GM21367 (cell line): Measurements from ENCODE around the gene IVD.
"Not testable (repeated sequence)": the region's sequence is repeated elsewhere in the genome, so short reads cannot be mapped to it uniquely, and the experiment has no call there.

ENCODE experiments used
- ATAC-seq: cut with Tn5 transposase; IDR thresholded peaks from one replicate; pipeline ENCODE4 v1.9.1; 2021; ENCODE audit not compliant: unreplicated experiment

The IVD gene

GRCh38 chr15:40437752-40438687 lies 32.4 kb downstream of the IVD start:
- ATAC-seq = no peak

DNA sequence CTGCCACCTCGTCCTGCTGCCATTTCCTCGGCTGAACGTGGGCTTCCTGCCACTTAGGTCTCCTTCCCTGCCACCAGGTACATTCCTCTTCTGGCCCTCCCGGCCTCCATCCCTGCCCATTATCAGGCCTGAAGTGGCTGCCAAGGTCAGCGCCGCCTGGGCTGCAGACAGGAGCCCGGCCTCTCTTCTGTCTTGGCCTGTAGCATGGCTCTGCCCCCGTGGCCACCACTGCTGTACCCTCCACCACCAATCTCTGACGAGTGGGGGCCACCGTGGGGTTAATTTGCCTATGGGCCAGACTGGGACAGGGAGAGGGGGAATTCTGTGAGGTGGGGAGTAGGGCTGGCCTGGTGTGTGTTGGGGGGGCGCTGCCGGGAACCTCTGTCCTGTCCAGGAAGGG lies 33.1 kb downstream of the IVD start:
- no peak for ATAC-seq

DNA sequence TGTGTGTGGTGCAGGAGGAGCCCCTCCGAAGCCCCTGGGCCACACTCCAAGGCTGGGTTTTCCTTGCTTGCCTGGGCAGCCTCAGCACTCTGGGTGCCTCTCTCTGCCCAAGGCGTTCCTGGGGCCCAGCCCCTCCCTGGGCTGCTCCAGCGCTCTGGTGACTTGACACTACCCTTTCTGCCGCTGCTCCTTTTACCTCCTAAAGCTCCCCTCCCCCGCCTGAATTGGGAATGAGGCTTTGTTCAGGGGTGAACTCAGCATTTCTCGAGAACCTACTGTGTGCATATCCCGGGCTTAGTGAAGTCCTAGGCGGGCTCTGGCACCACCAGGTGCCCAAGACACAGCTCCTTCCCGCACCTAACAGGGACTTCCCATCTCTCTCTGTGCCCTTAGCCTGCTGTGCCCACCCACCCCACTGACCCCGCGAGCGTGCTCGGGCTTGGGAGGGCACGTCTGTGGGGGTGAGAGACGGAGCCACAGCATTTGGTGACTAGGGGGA lies 33.9 kb downstream of the IVD start:
- no peak for ATAC-seq

DNA sequence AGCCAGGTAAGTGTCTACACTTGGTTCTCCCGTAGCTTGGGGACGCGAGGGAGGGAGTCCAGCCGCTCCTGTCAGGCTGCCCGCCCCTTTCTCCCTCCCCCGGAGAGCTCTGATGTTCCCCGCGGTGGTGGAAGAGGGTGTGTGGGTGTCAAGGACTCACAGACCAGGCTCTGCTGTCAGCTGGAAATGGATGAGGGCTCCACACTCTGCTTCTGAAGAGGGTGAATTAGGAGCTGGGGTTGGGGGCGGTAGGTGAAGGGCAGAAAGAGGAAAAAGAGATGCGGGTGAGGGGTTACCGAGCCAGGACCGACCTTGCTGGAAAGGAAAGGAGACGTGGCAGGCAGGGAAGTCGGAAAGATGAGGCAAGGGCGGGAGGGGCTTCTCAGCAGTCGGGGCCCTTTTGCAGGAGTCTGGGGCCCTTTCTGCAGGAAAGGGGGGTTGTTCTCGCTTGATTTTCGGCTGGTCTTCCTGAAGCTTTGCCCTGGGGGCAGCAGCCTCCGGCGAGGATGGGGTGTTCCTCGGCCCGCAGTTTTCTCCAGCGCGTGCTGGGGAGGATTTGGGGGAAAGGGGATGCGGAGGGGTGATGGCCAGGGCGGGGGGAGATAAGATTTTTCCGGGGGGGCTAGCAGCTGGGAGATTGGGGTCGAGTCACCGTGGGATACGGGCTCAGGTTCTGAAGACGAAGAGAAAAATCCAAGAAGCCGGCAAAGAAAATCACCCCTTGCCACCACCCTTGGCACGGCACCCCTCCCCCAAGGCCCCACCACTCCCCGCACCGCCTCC lies 34.6 kb downstream of the IVD start:
- no peak for ATAC-seq

GRCh38 chr15:40440743-40441564 lies 35.4 kb downstream of the IVD start, which contains the start of gene BAHD1:
Gene BAHD1, plus strand, starts transcription at chr15:40440953. Its CDS starts 17,512 bp downstream, at chr15:40458465.
- peak; percentile 81 for ATAC-seq

DNA sequence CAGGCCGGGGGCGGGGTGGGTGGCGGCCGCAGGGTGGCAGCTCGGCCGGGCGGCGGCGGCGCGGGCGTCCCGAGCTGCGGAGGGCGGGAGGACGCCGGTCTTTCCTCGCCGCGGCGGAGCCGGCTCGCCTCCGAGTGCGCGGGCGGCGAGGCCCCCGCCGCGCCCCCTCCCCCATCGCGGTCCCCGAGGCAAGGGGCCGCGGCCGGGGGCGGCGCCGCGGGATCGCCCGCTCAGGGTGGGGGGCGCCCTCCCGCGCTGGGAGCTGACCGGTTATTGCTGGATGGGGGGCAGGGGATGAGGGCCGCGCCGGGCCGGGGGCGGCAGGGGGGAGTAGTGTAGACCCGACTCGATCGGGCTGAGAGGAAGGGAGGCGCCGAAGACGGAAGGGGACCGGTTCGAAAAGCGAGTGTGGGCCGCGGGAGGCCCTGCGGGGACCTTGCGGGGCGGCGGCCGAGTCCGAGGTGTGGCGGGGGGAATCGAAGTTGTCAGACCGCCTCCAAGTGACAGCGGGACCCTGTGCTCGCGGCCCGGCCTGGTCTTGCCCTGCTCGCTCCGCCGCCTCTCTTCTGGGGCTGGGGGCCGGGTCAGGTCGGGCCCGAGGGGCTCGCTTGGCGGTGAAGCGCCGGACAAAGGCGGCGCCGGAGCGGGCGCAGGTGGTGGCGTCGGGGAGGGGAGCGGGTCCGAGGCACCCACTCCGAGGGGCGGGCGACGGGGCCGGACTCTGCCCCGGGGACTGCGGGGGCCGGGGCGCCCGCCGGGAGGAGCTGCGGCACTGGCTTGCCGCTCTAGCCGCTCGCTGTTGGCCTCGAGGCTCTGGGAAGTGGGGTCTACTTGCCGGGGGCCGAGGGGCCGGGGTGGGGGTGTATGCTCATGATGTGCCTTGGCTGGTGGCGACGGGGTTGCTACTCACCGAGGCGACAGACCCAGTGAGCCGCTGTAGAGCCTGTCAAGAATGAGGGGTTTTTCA lies 36.3 kb downstream of the IVD start:
- ATAC-seq = no peak

GRCh38 chr15:40443255-40443654 lies 37.7 kb downstream of the IVD start:
- no peak for ATAC-seq

- ATAC-seq = no peak
Observed at GRCh38 chr15:40443846-40444245, 38.3 kb downstream of the IVD start.

DNA sequence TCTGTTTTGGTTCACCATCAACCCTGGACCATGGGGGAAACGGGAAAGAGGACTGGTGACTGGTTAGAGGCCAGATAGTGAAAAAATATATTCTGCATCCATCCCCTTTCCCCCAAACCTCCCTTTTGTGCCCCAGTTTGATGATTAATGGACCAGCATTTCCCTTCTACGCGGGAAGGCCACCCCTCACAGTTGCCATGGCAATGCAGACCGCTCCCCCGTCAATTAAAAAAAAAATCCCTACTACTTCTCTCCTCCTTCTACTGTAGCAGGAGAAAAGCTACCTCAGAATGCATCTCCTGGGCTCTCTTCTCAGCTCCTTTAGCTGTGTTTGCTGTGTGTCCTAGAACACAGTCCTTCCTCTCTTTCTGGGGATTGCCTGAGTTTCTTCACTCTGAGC lies 39.1 kb downstream of the IVD start:
- no peak for ATAC-seq

GRCh38 chr15:40445421-40445922 lies 39.9 kb downstream of the IVD start:
- ATAC-seq = no peak

DNA sequence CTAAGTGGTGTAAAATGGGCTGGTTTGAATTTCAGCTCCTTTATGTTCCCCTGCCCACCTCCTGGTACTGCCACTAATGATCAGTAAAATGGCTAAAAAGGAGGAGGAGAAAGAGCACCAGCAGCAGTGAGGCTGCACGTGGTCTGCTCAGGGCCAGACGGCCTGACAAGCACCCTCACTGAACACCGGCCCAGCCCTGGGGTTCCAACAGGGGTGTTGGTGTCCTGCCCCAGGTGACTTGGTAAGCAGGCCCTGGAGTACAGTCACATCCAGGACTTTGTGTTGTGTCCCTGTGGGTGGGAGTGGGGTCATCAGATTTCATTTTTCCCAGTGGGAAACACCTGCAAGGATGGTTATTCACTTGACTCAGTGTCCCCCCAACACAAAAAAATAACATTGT lies 40.5 kb downstream of the IVD start:
- no peak for ATAC-seq

DNA sequence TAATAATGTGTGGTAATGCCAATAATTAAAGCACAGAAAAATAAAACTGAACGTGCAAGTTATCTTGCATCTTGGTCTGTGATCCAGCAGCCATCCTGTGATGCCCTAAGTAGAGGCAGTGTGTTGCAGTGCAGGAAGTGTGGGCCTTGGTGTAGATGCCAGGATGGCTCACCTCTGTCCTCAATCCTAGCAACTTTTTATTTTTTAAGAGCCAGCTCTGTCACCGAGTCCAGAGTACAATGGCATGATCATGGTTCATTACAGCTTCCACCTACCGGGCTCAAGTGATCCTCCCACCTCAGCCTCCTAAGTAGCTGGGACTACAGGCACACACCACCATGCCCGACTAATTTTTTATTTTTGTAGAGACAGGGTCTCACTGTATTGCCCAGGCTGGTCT lies 42.8 kb downstream of the IVD start:
- no peak for ATAC-seq

GRCh38 chr15:40449275-40449674 lies 43.7 kb downstream of the IVD start:
- ATAC-seq = no peak

GRCh38 chr15:40450047-40450446 lies 44.5 kb downstream of the IVD start:
- no peak for ATAC-seq

DNA sequence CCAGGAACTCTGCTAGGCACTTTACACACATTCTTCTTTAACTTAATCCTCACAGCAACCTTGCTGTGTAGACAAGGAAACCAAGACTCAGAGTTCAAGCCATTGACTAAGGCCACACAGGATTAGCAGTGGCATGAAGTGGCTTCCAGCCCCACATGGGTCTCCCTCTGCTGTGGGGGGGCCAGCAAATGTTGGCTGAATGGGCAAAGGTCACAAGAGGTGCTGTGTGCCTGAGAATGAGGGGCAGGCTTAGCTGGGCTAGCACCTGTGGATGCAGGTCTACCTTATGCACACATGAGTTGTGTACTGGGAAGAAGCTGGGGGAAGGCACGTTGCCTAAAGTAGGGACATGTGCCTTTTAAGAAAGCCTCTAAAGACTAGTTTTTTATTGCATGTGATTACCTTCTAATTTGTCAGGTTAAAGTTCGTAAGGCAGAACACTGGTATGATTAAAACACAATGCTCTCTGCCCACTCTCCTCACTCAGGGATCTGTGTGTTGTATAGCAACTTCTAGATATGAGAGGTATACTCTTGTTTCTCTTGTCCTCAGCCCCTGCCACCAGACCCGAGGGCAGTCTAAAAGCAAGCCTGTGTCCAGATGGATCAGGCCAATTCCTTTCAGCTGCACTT lies 46.0 kb downstream of the IVD start:
- ATAC-seq = no peak

DNA sequence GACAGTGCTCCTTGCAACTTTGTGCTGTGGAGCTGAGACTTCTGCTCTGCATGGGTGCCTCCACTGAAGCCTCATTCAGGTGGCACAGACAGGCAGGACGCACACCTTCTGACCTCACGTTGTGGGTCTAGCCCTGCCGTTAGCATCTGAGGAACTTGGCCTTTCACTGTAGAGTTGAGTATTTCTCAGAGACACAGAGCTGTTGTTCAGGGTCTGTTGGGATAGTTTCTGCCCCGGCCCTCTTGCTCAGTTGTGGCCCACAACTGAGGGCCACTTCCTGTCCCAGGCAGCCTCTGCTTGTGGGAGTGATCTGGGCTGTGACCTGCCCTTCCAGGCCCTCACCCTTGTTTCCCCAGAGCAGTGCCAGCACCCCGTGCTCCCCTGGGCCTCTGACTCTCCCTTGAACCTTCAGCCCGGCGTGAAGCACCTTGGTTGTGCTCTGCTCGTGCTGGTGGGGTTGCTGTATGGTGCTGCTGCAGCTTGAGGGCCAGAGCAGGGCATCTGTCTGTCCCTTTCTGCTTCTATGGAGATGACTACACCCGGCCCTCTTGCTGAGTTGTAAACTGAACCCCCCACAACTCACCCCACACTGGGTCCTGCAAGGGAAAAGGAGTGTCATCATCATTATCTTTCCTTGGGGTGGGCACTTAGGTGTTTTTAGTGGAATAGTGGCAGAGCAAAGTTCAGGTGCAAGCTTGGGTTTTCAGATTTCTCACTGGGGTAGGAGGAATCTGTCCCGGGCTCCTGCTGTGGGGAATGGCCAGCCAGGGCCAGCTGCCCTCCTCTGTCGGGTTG lies 46.9 kb downstream of the IVD start:
- ATAC-seq = no peak

DNA sequence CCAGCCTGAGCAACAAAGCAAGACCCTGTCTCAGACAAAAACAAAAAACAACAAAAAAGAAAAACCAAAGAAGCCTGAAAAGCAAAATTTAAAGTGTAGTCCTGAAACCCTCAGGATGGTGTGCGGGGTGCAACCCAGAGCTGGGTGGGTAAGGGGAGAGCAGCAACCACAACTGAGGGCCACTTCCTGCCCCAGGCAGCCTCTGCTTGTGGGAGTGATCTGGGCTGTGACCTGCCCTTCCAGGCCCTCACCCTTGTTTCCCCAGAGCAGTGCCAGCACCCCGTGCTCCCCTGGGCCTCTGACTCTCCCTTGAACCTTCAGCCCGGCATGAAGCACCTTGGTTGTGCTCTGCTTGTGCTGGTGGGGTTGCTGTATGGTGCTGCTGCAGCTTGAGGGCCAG lies 48.3 kb downstream of the IVD start:
- ATAC-seq = not testable (repeated sequence)

- no peak for ATAC-seq
Observed at GRCh38 chr15:40454904-40455391, 49.4 kb downstream of the IVD start.
